Esophagus muscularis mucosa (tissue), 4 donors: ENCODE data around the gene GSG1.

Experiments
- EP300 ChIP-seq: sonication (generic); formaldehyde crosslinking; IDR thresholded peaks from one replicate; pipeline ENCODE4 v1.6.1; 2017; ENCODE audit warnings: antibody characterized with exemption
- POLR2A ChIP-seq: fragments of 450-650 bp; IDR thresholded peaks from one replicate; pipeline ENCODE4 v1.6.1; 2017; ENCODE audit warnings: antibody characterized with exemption, moderate library complexity, mild to moderate bottlenecking, low read depth
- TF ChIP-seq, protein P1 (sequence below), 3 experiments: fragments of 200-600 bp in 2 of 3; fragments of 450-650 bp in 1 of 3; sonication (generic) in 2 of 3; IDR thresholded peaks; one replicate each; pipeline ENCODE4 v1.5.1; 2017 to 2019; ENCODE audit warnings: antibody characterized with exemption in 3 of 3, mild to moderate bottlenecking in 2 of 3, moderate library complexity in 1 of 3

- TF ChIP-seq, protein P1, sequence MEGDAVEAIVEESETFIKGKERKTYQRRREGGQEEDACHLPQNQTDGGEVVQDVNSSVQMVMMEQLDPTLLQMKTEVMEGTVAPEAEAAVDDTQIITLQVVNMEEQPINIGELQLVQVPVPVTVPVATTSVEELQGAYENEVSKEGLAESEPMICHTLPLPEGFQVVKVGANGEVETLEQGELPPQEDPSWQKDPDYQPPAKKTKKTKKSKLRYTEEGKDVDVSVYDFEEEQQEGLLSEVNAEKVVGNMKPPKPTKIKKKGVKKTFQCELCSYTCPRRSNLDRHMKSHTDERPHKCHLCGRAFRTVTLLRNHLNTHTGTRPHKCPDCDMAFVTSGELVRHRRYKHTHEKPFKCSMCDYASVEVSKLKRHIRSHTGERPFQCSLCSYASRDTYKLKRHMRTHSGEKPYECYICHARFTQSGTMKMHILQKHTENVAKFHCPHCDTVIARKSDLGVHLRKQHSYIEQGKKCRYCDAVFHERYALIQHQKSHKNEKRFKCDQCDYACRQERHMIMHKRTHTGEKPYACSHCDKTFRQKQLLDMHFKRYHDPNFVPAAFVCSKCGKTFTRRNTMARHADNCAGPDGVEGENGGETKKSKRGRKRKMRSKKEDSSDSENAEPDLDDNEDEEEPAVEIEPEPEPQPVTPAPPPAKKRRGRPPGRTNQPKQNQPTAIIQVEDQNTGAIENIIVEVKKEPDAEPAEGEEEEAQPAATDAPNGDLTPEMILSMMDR (IDR thresholded peaks at IDR 0.05), result no peak
- TF ChIP-seq POLR2A (no peak), EP300 (no peak)
These were observed 56.5 kb downstream of the GSG1 start for GRCh38 chr12:13046964-13047363.
